ENCODE results near the gene MAGEA9B.
"Not testable (repeated sequence)": the region's sequence is repeated elsewhere in the genome, so short reads cannot be mapped to it uniquely, and the experiment has no call there.

The MAGEA9B gene

GRCh38 chrX:149587359-149587758 lies at the start of gene MAGEA9B:
MAGEA9B (minus strand) TSS chrX:149587459; CDS start chrX:149583179, 4,280 bp downstream.
- not testable (repeated sequence) for DNase-seq

- TF ChIP-seq GATA1 (IDR thresholded peaks at IDR 0.05; ENCODE audit: low read depth, low read length) (no peak), POLR2A (IDR thresholded peaks at IDR 0.05; ENCODE audit: low read length) (no peak)
- no peak for DNase-seq
Observed at GRCh38 chrX:149633511-149633910, 46.3 kb upstream of the MAGEA9B start.

GRCh38 chrX:149631234-149632165 lies 44.2 kb upstream of the MAGEA9B start, which contains the start of gene TMEM185A:
TMEM185A (minus strand) TSS chrX:149631792; CDS start chrX:149631580, 212 bp downstream.
- TF ChIP-seq GATA1 (IDR thresholded peaks at IDR 0.05; ENCODE audit: low read depth, low read length): no peak
- no peak for TF ChIP-seq POLR2A (IDR thresholded peaks at IDR 0.05; ENCODE audit: low read length)
- peak; percentile 77 to 83 for DNase-seq

- peak; percentile 5 to 24 for DNase-seq
- TF ChIP-seq POLR2A (IDR thresholded peaks at IDR 0.05; ENCODE audit: low read length): no peak
- no peak for TF ChIP-seq GATA1 (IDR thresholded peaks at IDR 0.05; ENCODE audit: low read depth, low read length)
Observed at GRCh38 chrX:149630681-149631233, 43.5 kb upstream of the MAGEA9B start.

- no peak for TF ChIP-seq POLR2A (IDR thresholded peaks at IDR 0.05; ENCODE audit: low read length)
- TF ChIP-seq GATA1 (IDR thresholded peaks at IDR 0.05; ENCODE audit: low read depth, low read length): no peak
- DNase-seq: peak; percentile 17 to 19
Observed at GRCh38 chrX:149629730-149630387, 42.6 kb upstream of the MAGEA9B start.

- TF ChIP-seq POLR2A (IDR thresholded peaks at IDR 0.05; ENCODE audit: low read length): no peak
- no peak for TF ChIP-seq GATA1 (IDR thresholded peaks at IDR 0.05; ENCODE audit: low read depth, low read length)
- DNase-seq: no peak
Observed at GRCh38 chrX:149628768-149629167, 41.5 kb upstream of the MAGEA9B start.

GRCh38 chrX:149628280-149628679 lies 41.0 kb upstream of the MAGEA9B start:
- TF ChIP-seq POLR2A (IDR thresholded peaks at IDR 0.05; ENCODE audit: low read length) (no peak), GATA1 (IDR thresholded peaks at IDR 0.05; ENCODE audit: low read depth, low read length) (no peak)
- no peak for DNase-seq

- not testable (repeated sequence) for DNase-seq
Observed at GRCh38 chrX:149626829-149627228, 39.6 kb upstream of the MAGEA9B start.

GRCh38 chrX:149619662-149620061 lies 32.4 kb upstream of the MAGEA9B start:
- not testable (repeated sequence) for DNase-seq

GRCh38 chrX:149618871-149619270 lies 31.6 kb upstream of the MAGEA9B start:
- DNase-seq: no peak
- TF ChIP-seq GATA1 (IDR thresholded peaks at IDR 0.05; ENCODE audit: low read depth, low read length) (no peak), POLR2A (IDR thresholded peaks at IDR 0.05; ENCODE audit: low read length) (no peak)

- DNase-seq: no peak
- TF ChIP-seq GATA1 (IDR thresholded peaks at IDR 0.05; ENCODE audit: low read depth, low read length): no peak
- no peak for TF ChIP-seq POLR2A (IDR thresholded peaks at IDR 0.05; ENCODE audit: low read length)
Observed at GRCh38 chrX:149611623-149612175, 24.4 kb upstream of the MAGEA9B start.

GRCh38 chrX:149610511-149610910 lies 23.3 kb upstream of the MAGEA9B start:
- DNase-seq: no peak
- TF ChIP-seq GATA1 (IDR thresholded peaks at IDR 0.05; ENCODE audit: low read depth, low read length) (no peak), POLR2A (IDR thresholded peaks at IDR 0.05; ENCODE audit: low read length) (no peak)

GRCh38 chrX:149607699-149608098 lies 20.4 kb upstream of the MAGEA9B start:
- no peak for TF ChIP-seq GATA1 (IDR thresholded peaks at IDR 0.05; ENCODE audit: low read depth, low read length)
- TF ChIP-seq POLR2A (IDR thresholded peaks at IDR 0.05; ENCODE audit: low read length): no peak

GRCh38 chrX:149605248-149605885 lies 18.1 kb upstream of the MAGEA9B start:
- not testable (repeated sequence) for DNase-seq

More at GRCh38 chrX:149607699-149608098, 20.4 kb upstream of the MAGEA9B start:
- no peak for DNase-seq

GRCh38 chrX:149598603-149599002 lies 11.3 kb upstream of the MAGEA9B start:
- DNase-seq: not testable (repeated sequence)

- DNase-seq: not testable (repeated sequence)
Observed at GRCh38 chrX:149595943-149596342, 8.7 kb upstream of the MAGEA9B start.

- not testable (repeated sequence) for DNase-seq
Observed at GRCh38 chrX:149595214-149595613, 8.0 kb upstream of the MAGEA9B start, which contains the start of gene HSFX2. HSFX2 (minus strand) TSS chrX:149595314; CDS start chrX:149594700, 614 bp downstream.

- not testable (repeated sequence) for DNase-seq
Observed at GRCh38 chrX:149590993-149591392, 3.7 kb upstream of the MAGEA9B start.

- DNase-seq: not testable (repeated sequence)
Observed at GRCh38 chrX:149585631-149586030, 1.6 kb downstream of the MAGEA9B start.

Measured in erythroblast (primary cell).